Measurements from ENCODE around the gene RAPGEF1.

The RAPGEF1 gene

DNA sequence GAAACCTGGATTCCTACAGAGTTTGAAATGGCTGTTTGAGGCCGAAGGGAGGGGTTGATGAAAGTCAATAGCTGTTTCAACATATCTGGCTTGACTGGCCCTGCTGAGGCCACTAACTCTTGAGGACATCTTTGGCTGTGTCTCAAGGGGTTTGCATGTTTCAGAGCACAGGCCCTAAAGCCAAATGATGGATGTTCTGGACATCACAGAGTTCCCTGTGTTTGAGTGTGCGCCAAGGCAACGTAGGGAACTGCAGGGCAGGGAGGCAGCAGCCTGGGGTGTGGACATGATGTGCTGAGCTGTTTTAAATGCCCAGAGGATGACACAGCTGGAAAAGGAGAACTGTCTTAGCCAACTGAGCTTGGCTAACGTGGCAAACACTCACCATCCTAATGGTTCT lies 89.6 kb downstream of the RAPGEF1 start:
- DNase-seq (ENCODE audit: low read depth), result peak; percentile 66

DNA sequence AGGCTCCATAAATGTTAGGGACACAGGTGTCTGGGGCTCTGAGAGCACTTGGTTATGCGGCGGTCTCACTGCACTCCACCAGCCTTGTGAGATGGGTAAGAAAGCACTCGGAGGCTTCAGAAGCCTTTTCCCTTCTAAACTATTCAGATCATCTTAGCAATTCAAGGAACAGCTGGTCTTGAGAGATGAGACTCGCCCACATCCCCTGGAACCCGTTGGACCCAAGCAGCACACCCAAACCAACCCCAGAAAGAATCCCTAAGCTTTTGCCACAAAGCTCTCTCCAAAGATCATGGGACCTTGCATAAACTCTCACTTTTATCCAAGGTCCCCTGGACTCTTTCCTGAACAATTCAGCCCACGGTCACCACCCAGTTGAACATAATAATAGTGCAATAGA lies 90.2 kb downstream of the RAPGEF1 start:
- DNase-seq (ENCODE audit: low read depth), result no peak

GRCh38 chr9:131645078-131645776 lies 94.6 kb downstream of the RAPGEF1 start:
- DNase-seq (ENCODE audit: low read depth), result no peak

DNA sequence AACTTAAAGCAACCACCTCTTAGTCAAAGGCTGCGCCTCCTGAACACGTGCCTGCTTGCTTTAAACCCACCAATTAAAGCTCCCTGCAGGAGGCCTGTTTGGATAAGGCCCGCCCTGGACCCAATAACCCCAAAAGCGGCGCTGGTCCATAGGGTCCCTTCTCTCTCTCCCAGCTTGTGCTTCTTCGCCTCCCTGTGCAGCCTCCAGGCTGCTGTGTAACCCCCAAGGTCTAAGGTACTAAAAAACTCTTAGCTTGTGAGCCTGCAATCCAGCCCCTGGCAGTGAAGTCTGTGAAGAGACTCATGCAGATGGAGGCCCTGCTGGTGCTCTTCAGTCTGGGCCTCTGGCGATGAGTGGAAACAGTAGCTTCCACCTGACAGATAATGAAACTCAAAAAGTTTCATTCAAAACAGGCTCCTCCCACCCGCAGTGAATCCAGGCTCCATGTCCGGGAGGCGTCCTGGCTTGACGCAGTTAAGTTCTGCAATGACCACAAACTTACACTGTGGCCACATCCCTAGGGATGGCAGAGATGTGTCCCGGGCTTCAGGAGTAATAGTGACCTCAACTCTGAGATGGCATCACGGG lies 97.3 kb downstream of the RAPGEF1 start:
- no peak for DNase-seq (ENCODE audit: low read depth)

DNA sequence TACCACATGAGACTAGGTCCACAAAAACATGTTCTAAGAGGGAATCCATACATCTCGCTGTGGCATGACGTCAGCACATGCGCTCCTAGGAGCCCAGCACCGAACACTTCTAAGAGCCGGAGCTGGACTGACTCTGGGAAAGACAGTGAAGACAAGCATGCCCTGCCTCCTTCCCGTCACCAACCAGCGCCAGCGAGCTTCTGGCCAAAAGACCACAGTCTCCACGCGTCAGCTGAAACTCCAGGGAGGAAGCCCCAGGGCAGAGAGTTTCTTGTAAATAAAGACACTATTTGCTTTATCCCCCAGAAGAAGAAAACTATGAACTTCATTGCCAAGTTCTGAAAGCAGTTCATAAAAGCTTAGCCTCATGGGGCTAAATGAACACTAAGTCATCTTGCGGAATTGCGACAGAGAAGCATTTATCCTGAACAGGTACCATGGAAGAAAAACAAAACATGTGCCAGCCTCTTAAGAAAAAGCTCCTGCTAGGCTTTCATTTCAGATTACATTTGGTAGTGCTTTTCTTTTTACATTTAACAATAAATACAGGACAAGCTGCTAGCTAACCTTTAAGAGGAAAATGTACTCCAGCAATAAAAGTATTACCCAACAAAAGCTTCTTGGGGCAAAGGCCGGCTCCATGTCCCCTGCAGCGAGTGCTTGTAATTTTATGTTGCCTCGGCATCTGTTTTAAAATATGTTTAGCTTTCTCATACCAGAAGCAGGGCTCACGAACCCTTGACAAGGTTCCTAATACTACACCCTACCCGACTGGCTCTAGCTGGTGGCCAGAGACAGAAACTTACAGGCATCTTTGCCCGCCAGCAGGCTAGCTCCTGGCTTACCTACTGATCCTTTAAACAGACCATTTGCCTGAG lies 98.0 kb downstream of the RAPGEF1 start:
- no peak for DNase-seq (ENCODE audit: low read depth)

DNA sequence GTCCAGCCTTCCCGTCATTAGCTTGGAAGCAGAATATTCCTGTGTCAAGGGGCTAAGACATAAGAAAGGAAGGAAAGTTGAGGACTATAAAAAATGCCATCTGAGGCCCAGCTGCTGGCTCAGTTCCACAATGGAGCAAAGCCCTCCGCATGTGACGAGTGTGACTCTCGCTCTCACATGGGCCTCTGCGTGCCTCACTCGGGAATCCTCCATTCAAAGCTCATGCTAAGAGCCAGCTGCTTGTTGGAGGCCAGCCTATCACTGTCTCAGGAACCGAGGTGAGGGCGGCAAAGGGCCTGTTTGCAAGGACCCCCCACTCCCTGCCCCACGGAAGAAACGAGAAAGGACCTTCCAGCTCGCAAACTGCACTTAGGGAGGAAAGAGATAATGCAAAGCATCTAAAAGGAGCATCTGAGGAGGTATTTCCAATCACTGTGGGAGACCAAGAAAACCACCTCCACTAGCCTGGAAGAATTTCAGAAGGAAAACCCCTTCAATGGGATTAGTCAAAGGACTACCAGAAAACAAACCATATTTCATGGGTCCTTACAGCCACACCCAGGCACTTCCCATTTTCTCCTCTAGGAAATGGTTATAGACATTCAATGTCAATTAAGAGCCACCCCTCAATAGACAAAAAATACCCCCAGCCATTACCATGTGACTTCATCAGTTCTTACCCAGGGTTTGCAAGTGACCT lies 99.3 kb downstream of the RAPGEF1 start:
- DNase-seq (ENCODE audit: low read depth), result no peak

- no peak for DNase-seq (ENCODE audit: low read depth)
Observed at GRCh38 chr9:131639769-131640437, 100.0 kb downstream of the RAPGEF1 start.

DNA sequence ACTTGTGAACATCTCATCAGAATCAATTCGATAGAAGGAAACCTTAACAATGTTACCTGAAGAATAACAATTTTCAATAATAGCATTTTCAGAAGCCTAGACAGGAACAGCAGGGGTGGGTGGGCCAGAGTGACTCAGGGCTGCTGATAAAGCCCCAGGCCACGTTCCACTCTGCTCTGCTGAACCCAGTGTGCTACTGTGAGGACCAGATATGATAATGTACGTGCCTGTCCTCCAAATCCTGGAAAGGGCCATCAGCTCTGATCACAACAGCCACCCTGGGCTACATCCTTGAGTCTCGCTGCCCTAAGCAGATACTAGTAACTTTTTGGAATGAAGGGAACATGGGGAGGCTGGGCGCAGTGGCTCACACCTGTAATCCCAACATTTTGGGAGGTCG lies 103.3 kb downstream of the RAPGEF1 start:
- DNase-seq (ENCODE audit: low read depth), result no peak

- DNase-seq (ENCODE audit: low read depth), result no peak
Observed at GRCh38 chr9:131635892-131636291, 104.0 kb downstream of the RAPGEF1 start.

GRCh38 chr9:131635285-131635684 lies 104.6 kb downstream of the RAPGEF1 start:
- peak; percentile 90 for DNase-seq (ENCODE audit: low read depth)

DNA sequence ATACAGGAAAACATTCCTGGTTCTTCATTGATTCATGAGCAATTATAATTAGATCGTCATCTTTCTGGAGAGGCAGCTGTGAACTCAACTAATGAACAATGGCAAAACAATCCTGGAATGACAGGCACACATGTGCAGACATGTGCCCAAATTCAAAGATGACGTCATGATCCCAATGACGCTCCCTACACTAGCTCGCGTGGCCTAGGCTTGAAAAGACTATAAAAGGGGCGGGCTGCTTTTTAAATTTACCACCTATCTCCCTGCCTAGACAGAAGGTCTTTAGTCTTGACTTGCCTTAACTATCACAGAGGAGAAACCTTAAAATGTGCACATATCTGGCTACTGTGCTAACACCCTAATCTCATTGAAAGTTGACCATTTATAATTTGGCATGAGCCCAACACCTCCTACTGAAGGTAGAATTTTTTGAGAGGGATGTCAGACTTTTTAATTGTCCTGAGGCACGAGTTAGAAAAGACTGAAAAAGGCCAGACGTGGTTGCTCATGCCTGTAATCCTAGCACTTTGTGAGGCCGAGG lies 106.3 kb downstream of the RAPGEF1 start:
- DNase-seq (ENCODE audit: low read depth), result no peak

GRCh38 chr9:131631306-131631705 lies 108.6 kb downstream of the RAPGEF1 start:
- no peak for DNase-seq (ENCODE audit: low read depth)

DNA sequence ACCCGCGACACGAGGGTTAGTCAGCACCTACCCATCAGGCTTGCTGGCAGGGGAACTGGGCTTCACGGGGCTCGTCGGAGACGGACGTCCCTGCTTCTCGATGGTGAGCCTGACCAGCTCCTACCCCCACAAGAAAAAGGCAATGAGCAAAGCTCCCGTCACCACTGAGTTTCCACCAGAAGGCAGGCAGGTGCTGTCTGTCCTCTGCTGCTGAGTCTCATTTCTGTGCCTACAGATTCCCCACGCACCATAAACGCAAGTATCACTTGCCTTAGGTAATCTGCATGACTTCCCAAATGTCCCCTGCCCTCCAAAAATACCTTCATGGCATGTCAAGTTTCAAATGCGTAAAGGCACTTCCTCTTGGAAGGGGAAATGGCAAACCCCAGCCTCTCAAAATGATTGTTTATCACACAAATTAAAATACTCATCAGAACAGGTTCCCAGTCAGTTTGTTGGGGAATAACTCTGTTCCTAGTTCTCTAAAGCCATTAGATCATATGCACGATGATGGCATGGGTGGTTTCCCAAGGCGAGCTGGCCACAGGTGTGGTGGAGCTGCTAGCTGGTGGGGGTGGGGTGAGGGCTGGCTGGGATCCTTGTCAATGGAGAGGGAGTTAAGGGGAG lies 109.6 kb downstream of the RAPGEF1 start:
- no peak for DNase-seq (ENCODE audit: low read depth)

GRCh38 chr9:131629825-131630204 lies 110.1 kb downstream of the RAPGEF1 start:
- DNase-seq (ENCODE audit: low read depth), result no peak

GRCh38 chr9:131629226-131629500 lies 110.7 kb downstream of the RAPGEF1 start:
- no peak for DNase-seq (ENCODE audit: low read depth)

- no peak for DNase-seq (ENCODE audit: low read depth)
Observed at GRCh38 chr9:131628459-131629225, 111.2 kb downstream of the RAPGEF1 start.

DNA sequence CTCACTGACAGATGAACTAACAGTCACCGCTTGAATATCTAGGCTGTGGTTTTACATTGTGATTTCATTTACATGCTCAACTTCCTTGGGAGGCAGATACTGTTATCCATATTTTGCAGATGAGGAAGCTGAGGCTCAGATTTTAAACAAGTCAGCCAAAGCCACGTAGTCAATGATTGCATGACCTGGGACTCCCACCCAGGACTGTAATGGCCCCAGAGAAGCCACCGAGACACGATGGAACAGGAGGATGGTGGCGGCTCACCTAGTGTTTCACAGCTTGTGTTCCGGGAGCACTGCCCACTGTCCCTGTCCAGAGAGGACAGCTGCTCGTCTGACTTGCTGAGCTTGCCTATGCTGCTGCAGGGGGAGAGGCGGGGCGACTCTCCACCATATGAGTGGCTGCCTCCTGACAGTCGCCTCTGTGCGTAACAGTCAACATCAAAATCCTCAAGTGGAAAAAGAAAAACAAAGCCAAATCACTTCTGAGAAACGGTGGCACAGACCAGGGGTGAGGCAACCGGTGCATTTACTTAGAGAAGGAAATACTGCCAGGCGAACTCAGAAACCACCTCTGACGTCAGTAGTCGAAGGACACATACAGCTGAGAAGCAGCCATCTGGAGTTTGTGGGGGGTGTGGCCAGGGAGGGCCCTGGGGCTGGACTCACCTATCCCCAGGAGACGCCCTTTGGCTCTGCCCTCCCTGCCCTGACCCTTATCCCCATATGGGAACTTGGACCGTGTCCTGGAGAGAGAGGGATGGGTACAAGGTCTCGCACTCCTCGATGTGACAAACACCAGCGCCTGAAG lies 112.0 kb downstream of the RAPGEF1 start:
- no peak for DNase-seq (ENCODE audit: low read depth)

- DNase-seq (ENCODE audit: low read depth), result no peak
Observed at GRCh38 chr9:131627326-131627647, 112.6 kb downstream of the RAPGEF1 start.

DNA sequence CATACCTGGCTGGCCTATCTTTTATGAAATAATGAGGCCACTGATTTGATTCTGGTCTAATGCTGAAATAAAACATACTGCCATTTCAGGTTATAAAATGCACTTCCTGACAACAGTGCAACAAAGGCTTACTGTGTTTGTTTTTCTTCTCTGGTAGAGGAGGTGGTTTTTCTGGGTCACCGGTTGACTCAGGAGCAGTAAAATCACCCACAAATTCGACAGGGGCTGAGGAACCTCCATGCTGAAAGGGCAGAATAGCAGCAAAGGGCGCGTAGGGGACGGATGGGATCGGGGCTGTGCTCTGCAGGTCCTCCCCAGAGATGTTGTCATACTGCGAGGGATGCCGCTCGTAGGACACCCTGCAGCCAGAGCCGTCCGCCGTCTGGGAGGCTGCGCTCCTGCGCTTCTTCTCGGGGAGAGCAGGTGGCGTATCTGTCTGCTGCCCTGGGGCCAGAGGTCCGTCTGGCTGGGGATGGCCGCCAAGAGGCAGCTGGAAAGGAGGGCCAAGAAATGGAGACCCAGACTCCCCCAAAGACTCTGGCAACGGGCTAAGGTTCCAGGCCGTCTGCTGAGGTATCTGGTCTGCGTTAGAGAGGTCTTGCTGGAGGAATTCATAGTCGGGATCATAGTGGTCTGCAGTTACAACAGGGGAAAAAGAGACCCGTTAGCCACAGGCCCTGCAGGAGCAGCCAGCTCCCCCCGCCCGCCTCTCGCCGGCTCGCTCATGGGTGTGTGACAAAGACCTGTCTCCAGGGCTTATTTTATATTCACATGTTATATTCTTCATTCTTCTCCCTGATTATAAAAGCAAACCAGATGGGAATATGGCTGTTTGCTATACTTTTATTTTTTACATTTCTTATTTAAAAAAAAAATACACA lies 113.8 kb downstream of the RAPGEF1 start:
- DNase-seq (ENCODE audit: low read depth), result no peak

Data from fibroblast of the conjunctiva (primary cell).